Measurements from ENCODE around the gene CDHR3.

CDHR3 gene

GRCh38 chr7:106047818-106048705, 85.0 kb downstream of the CDHR3 start:
- in situ Hi-C loops (cut with HindIII; ENCODE audit: low sequenced_read_pairs): no loop called here

GRCh38 chr7:106048706-106049020, 85.6 kb downstream of the CDHR3 start:
- in situ Hi-C loops (cut with HindIII; ENCODE audit: low sequenced_read_pairs): no loop called here

GRCh38 chr7:106049139-106049752, 86.2 kb downstream of the CDHR3 start:
- in situ Hi-C loops (cut with HindIII; ENCODE audit: low sequenced_read_pairs): no loop called here

- in situ Hi-C loops (cut with HindIII; ENCODE audit: low sequenced_read_pairs): no loop called here
Measured at GRCh38 chr7:106050002-106050745, 87.1 kb downstream of the CDHR3 start.

- in situ Hi-C loops (cut with HindIII; ENCODE audit: low sequenced_read_pairs): no loop called here
Measured at GRCh38 chr7:106050746-106051117, 87.7 kb downstream of the CDHR3 start.

- in situ Hi-C loops (cut with HindIII; ENCODE audit: low sequenced_read_pairs): no loop called here
Measured at GRCh38 chr7:106052681-106053080, 89.6 kb downstream of the CDHR3 start.

GRCh38 chr7:106053109-106053508, 90.0 kb downstream of the CDHR3 start:
- in situ Hi-C loops (cut with HindIII; ENCODE audit: low sequenced_read_pairs): no loop called here

GRCh38 chr7:106054156-106054910, 91.3 kb downstream of the CDHR3 start:
- in situ Hi-C loops (cut with HindIII; ENCODE audit: low sequenced_read_pairs): no loop called here

GRCh38 chr7:106054971-106055532, 92.0 kb downstream of the CDHR3 start:
- in situ Hi-C loops (cut with HindIII; ENCODE audit: low sequenced_read_pairs): no loop called here

- in situ Hi-C loops (cut with HindIII; ENCODE audit: low sequenced_read_pairs): no loop called here
Measured at GRCh38 chr7:106056513-106057203, 93.6 kb downstream of the CDHR3 start.

- in situ Hi-C loops (cut with HindIII; ENCODE audit: low sequenced_read_pairs): no loop called here
Measured at GRCh38 chr7:106057204-106057961, 94.3 kb downstream of the CDHR3 start.

- in situ Hi-C loops (cut with HindIII; ENCODE audit: low sequenced_read_pairs): no loop called here
Measured at GRCh38 chr7:106057962-106058927, 95.2 kb downstream of the CDHR3 start.

GRCh38 chr7:106058928-106059324, 95.9 kb downstream of the CDHR3 start:
- in situ Hi-C loops (cut with HindIII; ENCODE audit: low sequenced_read_pairs): no loop called here

- in situ Hi-C loops (cut with HindIII; ENCODE audit: low sequenced_read_pairs): no loop called here
Measured at GRCh38 chr7:106059556-106059955, 96.5 kb downstream of the CDHR3 start.

- in situ Hi-C loops (cut with HindIII; ENCODE audit: low sequenced_read_pairs): no loop called here
Measured at GRCh38 chr7:106060394-106060920, 97.4 kb downstream of the CDHR3 start.

GRCh38 chr7:106061301-106061979, 98.4 kb downstream of the CDHR3 start:
- in situ Hi-C loops (cut with HindIII; ENCODE audit: low sequenced_read_pairs): no loop called here

- in situ Hi-C loops (cut with HindIII; ENCODE audit: low sequenced_read_pairs): no loop called here
Measured at GRCh38 chr7:106062006-106062405, 98.9 kb downstream of the CDHR3 start.

Data from endothelial cell of hepatic sinusoid (primary cell).